OCI-LY1 (cell line): ENCODE data around the gene CLDN4.

Experiments used
- H2AFZ ChIP-seq: fragments of 200-600 bp; sonication (generic), shearing (Covaris generic); 2 replicates; pipeline ENCODE4 v1.6.0; 2014; ENCODE audit warnings: antibody characterized with exemption, mild to moderate bottlenecking, low read length
- H3F3A ChIP-seq: fragments of 200-600 bp; sonication (generic), shearing (Covaris generic); 2 replicates; pipeline ENCODE4 v1.6.0; 2014; ENCODE audit warnings: mild to moderate bottlenecking, antibody characterized with exemption, low read length, moderate library complexity; ENCODE audit not compliant: insufficient read depth
- H3K27ac ChIP-seq: fragments of 200-600 bp; sonication (generic); 2 replicates; pipeline ENCODE4 v1.5.1; 2014; ENCODE audit warnings: low read length, mixed run types, mild to moderate bottlenecking, low read depth; ENCODE audit not compliant: poor library complexity, severe bottlenecking
- H3K27me3 ChIP-seq: fragments of 200-600 bp; sonication (generic); 2 replicates; pipeline ENCODE4 v1.6.0; 2014; ENCODE audit warnings: antibody characterized with exemption, mild to moderate bottlenecking, low read length, moderate library complexity; ENCODE audit not compliant: insufficient read depth
- H3K36me3 ChIP-seq: fragments of 200-600 bp; sonication (generic); 2 replicates; pipeline ENCODE4 v1.6.1; 2014; ENCODE audit warnings: mild to moderate bottlenecking, antibody characterized with exemption, low read length, moderate library complexity, mixed read lengths; ENCODE audit not compliant: insufficient read depth
- H3K4me1 ChIP-seq: fragments of 200-600 bp; sonication (generic); 2 replicates; pipeline ENCODE4 v1.5.1; 2014; ENCODE audit warnings: mild to moderate bottlenecking, low read length, moderate library complexity; ENCODE audit not compliant: insufficient read depth, severe bottlenecking
- H3K4me2 ChIP-seq: fragments of 200-600 bp; sonication (generic), shearing (Covaris generic); 2 replicates; pipeline ENCODE4 v1.6.1; 2014; ENCODE audit warnings: low read length
- H3K4me3 ChIP-seq: fragments of 200-600 bp; sonication (generic); 2 replicates; pipeline ENCODE4 v1.5.1; 2014; ENCODE audit warnings: low read length, low read depth, mild to moderate bottlenecking, mixed read lengths; ENCODE audit not compliant: poor library complexity, severe bottlenecking
- H3K79me2 ChIP-seq: fragments of 200-600 bp; shearing (Covaris generic); 2 replicates; pipeline ENCODE4 v1.6.1; 2016; ENCODE audit warnings: mixed run types, low read length, mixed read lengths; ENCODE audit not compliant: insufficient read depth
- H3K9ac ChIP-seq: fragments of 200-600 bp; sonication (generic), shearing (Covaris generic); 2 replicates; pipeline ENCODE4 v1.6.1; 2014; ENCODE audit warnings: mild to moderate bottlenecking, low read length, mixed read lengths
- H3K9me2 ChIP-seq: fragments of 200-600 bp; sonication (generic), shearing (Covaris generic); 2 replicates; pipeline ENCODE4 v1.6.1; 2014; ENCODE audit warnings: low read depth, mild to moderate bottlenecking, low read length, mixed read lengths
- H3K9me3 ChIP-seq: fragments of 200-600 bp; shearing (Covaris generic); 2 replicates; pipeline ENCODE4 v1.6.1; 2014; ENCODE audit warnings: low read length, mixed read lengths
- H4K20me1 ChIP-seq: fragments of 200-600 bp; sonication (generic), shearing (Covaris generic); 2 replicates; pipeline ENCODE4 v1.6.0; 2016; ENCODE audit warnings: mild to moderate bottlenecking, low read length; ENCODE audit not compliant: insufficient read depth
- EZH2 ChIP-seq: fragments of 200-600 bp; sonication (generic), shearing (Covaris generic); IDR thresholded peaks from 2 replicates; pipeline ENCODE4 v1.8.0; 2017; ENCODE audit warnings: borderline replicate concordance, mixed run types, mild to moderate bottlenecking, antibody characterized with exemption, low read length, moderate library complexity, mixed read lengths
- TF ChIP-seq, protein P1 (sequence below): fragments of 200-600 bp; sonication (generic), shearing (Covaris generic); IDR thresholded peaks from 2 replicates; pipeline ENCODE4 v1.5.1; 2017; ENCODE audit warnings: mild to moderate bottlenecking, antibody characterized with exemption, low read length, moderate library complexity, mixed read lengths

Gene CLDN4

GRCh38 chr7:73812996-73813395 is 17.8 kb upstream of the CLDN4 start:
- Histone ChIP-seq H3K4me1 (no peaks in the 10 kb centered on the region), H3K9me2 (no peaks in the 10 kb centered on the region), H3K79me2 (no peaks in the 10 kb centered on the region), H2AFZ (no peak overlapping the region), H3K36me3 (no peaks in the 10 kb centered on the region), H3K9ac (no peak overlapping the region), H3K9me3 (no peaks in the 10 kb centered on the region), H3K27me3 (peaks cover 3% of the 10 kb centered on the region; the same call in 1 of the 2 replicates), H3F3A (no peaks in the 10 kb centered on the region), H3K27ac (no peak overlapping the region), H4K20me1 (no peaks in the 10 kb centered on the region), H3K4me3 (no peak overlapping the region), H3K4me2 (no peak overlapping the region)
- TF ChIP-seq, protein P1, sequence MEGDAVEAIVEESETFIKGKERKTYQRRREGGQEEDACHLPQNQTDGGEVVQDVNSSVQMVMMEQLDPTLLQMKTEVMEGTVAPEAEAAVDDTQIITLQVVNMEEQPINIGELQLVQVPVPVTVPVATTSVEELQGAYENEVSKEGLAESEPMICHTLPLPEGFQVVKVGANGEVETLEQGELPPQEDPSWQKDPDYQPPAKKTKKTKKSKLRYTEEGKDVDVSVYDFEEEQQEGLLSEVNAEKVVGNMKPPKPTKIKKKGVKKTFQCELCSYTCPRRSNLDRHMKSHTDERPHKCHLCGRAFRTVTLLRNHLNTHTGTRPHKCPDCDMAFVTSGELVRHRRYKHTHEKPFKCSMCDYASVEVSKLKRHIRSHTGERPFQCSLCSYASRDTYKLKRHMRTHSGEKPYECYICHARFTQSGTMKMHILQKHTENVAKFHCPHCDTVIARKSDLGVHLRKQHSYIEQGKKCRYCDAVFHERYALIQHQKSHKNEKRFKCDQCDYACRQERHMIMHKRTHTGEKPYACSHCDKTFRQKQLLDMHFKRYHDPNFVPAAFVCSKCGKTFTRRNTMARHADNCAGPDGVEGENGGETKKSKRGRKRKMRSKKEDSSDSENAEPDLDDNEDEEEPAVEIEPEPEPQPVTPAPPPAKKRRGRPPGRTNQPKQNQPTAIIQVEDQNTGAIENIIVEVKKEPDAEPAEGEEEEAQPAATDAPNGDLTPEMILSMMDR = no peak
- no peak for TF ChIP-seq EZH2

DNA sequence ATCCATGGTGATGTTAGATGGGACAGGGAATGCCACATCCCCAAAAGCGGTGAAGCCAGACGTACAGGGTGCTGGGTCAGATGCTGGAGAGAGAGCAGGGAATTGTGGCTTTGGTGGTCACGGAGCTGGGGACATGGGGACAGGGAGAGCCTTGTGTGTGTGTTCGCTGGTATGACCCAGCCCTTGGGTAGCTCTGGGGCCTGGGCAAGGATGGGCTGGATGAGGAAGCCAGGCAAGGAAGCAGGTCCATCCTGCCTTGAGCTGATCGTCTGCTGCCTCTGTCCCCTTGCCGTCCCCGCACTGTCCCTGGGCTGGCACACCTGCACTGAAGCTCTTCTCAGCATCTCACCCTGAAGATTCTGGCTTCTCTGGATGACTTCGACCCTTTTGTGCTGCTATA is 15.4 kb upstream of the CLDN4 start:
- Histone ChIP-seq H3F3A (no peaks in the 10 kb centered on the region), H4K20me1 (no peaks in the 10 kb centered on the region), H3K4me1 (no peaks in the 10 kb centered on the region), H3K4me3 (no peak overlapping the region), H2AFZ (no peak overlapping the region), H3K27ac (no peak overlapping the region), H3K79me2 (no peaks in the 10 kb centered on the region), H3K36me3 (no peaks in the 10 kb centered on the region), H3K9me3 (peaks cover 3% of the 10 kb centered on the region; the same call in 1 of the 2 replicates), H3K27me3 (peaks cover 3% of the 10 kb centered on the region; the same call in 1 of the 2 replicates), H3K9ac (no peak overlapping the region), H3K9me2 (no peaks in the 10 kb centered on the region), H3K4me2 (no peak overlapping the region)
- TF ChIP-seq, protein P1 = no peak
- TF ChIP-seq EZH2 = no peak

GRCh38 chr7:73817121-73817520 is 13.7 kb upstream of the CLDN4 start:
- H2AFZ ChIP-seq = no peak overlapping the region
- H3K79me2 ChIP-seq = no peaks in the 10 kb centered on the region
- H3K9ac ChIP-seq = no peak overlapping the region
- no peak for TF ChIP-seq EZH2
- TF ChIP-seq, protein P1 = no peak
- H3K36me3 ChIP-seq = no peaks in the 10 kb centered on the region
- no peaks in the 10 kb centered on the region for H3K9me2 ChIP-seq
- H3K9me3 ChIP-seq = peaks cover 3% of the 10 kb centered on the region; the same call in 1 of the 2 replicates
- no peak overlapping the region for H3K27ac ChIP-seq
- H3K27me3 ChIP-seq = peaks cover 7% of the 10 kb centered on the region; the same call in 1 of the 2 replicates
- H3K4me3 ChIP-seq = no peak overlapping the region
- no peak overlapping the region for H3K4me2 ChIP-seq
- no peaks in the 10 kb centered on the region for H3K4me1 ChIP-seq
- H3F3A ChIP-seq = no peaks in the 10 kb centered on the region
- H4K20me1 ChIP-seq = no peaks in the 10 kb centered on the region
